Activated CD4-positive, alpha-beta T cell treated with anti-CD3 and anti-CD28 coated beads, Interleukin-2, amount 50 U/mL, for 16 hours (primary cell): ENCODE measurements around the gene HOXA2.

ENCODE experiments used
- DNase-seq: peaks from one replicate; pipeline ENCODE4 v3.0.0-alpha.2; 2020

The HOXA2 gene

DNA sequence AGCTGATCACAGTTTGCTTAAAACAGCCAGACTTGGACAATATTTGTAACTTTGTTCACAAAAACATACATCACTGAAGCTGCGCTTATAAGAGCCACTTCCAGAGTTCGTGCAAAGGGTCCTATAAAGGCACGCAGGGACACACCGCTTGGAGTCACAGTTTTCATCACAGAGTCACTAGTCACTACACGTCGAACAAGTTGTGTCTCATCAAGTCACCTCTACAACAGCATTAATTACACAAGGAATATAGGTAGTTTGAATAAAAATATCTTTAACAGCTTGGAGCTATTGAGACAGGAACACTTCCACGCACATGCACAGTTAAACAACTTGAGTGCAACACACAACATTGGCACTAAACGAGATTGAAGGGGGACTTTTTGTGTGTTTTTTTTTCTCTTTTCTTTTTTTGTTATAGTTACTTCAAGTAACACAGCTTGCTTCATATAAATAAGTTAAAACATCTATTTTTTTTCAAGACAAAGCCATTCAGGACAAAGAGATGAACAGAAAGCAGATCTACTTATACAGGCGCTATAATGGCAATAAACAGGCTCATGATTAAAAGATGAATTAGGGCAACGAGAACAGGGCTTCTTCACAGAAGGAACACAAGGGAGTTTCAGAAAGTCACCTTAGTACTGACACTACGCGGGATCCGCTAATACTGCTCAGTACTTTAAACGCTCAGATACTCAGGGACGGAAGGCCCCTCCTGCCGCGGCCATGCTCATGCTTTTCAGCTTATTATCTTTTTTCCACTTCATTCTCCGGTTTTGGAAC lies 38.8 kb upstream of the HOXA2 start:
- no peak for DNase-seq

DNA sequence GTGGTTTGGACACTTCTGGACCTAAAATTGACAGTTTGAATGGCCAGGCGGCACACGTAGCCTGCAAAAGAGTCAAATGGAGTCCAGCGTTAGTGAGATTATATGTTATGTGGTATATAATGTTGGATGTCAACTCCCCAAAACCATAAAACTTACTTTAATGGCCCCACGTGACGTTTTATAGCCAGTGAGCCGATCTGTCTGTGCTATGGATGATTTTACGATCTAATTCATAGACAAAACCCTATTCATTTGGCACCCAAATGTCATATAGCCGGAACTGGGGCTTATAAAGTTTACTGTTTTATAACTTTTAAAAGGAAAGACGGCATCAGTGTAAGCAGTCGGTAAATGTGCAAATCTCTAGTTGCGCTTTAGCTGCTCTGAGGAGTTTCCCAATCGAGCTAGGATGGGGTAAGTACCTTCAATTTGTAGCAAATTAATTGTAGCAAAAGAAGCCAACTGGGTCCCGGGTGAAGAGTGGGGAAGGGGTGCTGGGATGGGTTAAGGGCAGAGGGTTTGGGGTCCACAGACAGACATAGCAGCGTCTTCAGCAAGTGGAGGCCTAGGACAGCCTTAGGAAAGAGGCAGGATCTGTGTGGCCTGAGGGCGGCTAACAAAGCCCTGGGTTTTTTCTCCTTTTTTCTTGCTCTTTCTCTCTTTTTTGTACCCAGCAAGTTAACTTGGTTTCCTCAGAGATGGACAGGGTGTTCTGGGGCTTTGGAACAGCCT lies 37.8 kb upstream of the HOXA2 start:
- no peak for DNase-seq

DNA sequence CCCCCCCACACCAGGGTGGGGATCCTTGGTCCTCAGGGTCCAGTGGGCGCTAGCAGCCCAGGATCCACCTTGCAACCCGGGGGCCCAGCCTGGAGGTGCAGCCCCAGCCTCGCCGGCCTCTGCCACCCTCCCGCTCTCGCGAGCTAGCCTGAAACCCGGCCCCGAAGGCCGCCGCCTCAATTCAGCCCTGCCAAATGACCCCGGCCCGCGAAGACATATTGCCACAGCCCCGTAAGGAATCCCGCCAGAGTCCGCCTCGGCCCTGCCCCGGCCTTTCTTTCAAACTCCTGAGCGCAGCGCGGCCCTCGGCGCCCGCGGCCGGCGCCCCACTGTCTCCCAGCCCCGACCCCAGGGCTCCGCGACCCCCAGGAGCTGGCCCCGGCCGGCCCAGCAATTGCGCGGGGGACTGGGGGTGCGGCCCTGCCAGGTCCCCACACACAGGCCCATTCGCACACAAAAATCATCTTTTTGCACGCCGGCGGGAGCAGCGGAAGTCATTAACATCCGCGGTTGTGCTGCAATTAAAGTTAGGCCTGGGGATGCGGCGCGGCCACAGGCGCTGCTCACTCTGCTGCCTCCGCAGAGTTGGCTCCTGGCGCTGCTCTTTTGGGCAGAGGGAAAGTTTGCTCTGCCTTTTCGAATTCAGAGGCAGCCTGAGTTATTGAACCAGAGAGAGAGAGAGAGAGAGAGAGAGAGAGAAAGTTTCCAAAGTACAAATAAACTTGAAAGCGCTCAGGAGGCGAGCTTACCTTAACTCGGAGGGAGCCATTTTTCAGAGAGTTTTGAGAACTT lies 37.0 kb upstream of the HOXA2 start:
- DNase-seq = no peak

DNA sequence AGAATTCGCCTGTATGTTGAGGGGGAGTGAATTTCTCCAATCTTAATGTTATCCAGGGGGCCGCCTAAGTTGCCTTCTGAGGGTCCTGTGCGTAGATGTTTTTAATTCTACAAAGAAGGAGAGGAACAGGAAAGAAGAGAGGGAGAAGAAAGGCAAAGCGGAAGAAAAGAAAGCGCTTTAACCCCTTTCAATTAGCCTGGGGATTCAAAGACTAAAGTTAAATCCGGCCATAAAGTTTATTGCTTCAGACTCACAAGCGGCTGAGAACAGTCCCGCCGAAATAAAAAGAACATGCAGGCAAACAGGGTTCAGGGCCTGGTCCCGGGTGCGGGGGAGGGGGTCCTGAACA lies 36.5 kb upstream of the HOXA2 start:
- no peak for DNase-seq

DNA sequence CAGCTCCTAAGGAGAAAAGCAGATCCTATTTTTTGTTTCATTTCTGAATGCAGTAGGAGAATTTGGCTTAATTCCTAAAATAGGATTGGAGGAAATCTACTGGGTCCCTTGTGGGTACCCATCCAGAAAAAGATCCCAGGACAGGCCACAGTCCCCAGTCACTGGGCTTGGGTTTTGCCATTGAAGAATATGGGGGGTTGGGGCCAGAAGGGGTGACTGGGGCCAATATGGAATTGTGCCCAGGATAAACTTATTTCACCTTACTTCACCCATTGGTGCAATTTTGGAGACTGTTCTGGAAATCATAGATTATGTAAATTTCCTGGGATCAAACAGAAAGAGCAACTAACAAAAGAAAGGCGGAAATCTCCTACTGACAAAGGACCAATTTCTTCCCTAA lies 36.0 kb upstream of the HOXA2 start:
- DNase-seq = no peak

DNA sequence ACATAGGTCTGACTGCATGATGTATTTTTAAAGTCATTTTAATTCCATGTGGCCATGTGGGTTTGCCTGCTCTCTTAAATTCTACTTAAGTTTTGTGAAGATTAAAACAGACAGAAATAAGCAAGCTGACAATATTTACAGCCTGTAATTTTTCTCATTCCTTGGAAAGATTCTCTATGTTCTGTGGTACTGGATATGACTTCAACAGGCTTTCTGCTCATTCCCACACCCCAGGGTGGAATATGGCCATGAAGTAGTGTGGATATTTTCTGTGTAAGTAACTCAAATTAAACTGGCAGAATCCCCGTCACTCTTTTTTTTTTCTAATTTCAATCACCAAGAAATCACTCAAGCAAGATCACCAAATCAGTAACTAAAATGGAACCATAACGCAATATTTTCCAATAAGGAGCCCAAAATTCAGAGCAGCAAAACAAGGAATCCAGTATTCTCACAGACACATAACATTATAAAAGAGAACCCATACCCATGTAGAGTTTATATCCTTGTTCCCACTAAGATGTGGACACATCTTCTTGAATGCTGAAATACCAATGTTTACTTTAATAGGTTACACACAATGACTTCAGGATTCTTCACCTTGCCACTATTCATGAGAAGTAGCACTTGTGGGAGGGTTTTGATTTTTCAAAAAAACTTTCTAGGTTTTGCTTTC lies 35.3 kb upstream of the HOXA2 start:
- no peak for DNase-seq

DNA sequence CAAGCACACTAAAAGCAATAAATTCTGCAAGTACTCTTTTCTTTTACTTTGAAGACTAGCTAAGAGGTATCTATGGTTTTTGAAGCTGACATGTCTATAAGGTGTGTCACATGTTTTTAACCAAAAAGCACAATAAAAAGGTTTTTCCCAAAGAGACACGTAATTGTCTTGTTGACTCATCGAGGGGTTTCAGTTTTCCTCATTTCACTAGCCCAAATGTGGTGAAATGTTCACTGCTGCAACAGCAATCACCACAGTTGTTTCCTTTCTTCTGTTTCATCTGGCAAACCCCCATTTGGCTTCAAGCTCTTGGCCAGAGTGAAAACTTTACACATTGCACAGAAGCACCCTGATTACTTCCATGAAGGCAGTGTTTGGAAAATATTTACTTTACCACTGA lies 31.9 kb upstream of the HOXA2 start:
- peak; percentile 84 for DNase-seq

DNA sequence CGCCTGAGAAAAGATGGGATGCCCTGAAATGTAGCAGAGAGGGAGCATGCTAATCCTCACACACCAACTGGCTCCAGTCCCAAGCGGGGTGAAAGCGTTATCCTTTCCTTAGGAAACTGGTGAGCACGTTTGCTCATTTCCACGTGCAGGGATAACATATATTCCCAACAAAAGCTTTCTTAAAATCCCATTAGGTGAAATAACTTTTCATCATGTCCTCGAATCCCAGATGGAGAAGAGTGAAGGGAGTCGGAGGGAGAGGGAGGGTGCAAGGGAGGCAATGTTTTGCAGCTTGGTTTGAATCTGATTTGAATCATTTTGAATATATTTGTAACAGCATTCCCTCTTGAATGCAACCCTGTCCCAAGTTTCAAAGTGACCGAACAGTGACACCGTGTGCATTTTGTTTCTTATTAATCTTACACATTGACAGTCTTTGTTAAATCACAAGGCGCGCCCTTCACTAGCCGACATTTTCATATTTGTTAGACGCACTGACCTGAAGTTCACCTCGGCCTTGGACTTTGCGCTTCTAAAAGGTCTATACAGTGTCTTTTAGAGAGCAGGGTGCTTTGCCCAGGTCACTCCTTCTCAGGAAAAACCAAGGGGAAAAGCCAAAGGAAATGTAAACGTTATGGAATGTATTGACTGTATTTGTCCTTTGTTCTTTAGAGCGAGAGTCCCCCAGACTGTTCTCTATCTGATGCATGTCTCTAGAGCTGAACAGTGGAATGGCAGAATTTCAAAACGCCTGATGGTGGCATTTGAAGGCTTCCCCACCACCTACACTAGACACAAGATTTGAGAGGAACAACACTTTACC lies 31.1 kb upstream of the HOXA2 start:
- DNase-seq = no peak

DNA sequence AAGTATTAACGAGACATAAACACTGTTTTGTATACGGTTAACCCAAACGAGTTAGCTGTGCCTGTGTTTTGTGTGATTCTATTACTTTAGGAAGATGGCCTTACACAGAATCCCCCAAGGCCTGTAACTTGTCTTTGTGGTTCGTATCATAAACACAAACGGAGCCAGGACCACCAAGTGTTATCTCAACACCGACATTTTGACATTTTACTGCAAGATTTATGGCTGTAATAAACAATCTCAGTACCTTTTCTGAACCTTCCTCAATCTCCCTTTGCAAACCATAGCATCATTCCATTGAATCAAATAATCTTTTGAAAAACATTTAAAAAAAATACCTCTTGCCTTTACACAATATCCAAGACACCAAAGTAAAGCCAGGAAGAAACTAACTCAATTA lies 30.5 kb upstream of the HOXA2 start:
- no peak for DNase-seq

DNA sequence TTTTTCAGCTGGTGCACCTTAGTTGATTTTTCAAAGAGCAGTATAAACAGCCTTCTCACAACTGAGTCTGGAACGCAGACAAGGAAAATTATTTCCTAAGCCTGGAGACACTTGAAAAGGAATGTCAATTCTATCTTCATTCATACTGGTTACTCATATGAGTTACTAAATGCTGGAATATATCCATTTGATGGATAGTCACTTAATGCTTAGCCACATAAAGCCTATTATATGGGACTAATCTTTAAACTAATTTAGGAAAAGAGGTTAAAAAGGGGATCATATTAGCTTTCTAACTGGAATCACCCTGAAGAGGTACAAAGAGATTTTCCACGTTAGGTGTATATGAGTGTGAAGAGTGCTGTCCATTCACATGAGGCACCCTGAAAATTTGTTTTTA lies 29.7 kb upstream of the HOXA2 start:
- DNase-seq = no peak

DNA sequence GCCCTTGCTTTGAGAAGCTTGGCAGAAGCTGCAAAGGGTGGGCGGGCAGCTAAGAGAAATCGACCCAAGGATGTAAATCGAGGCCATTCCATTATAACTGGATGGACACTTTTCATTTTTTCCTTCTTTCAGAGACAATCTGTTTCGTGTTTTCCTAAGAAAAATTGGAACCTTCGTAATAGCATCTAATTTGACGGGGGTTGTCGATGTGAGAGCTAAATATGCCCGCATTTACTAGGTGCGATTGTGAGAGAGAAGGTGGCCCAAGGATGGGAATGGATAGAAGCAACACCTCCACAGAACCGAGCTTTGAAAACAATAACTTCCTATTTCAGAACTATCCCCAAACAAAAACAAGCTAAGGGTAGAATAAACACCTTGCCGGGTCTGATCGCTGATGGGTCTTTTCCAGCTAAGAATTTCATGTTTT lies 28.9 kb upstream of the HOXA2 start:
- DNase-seq = no peak

DNA sequence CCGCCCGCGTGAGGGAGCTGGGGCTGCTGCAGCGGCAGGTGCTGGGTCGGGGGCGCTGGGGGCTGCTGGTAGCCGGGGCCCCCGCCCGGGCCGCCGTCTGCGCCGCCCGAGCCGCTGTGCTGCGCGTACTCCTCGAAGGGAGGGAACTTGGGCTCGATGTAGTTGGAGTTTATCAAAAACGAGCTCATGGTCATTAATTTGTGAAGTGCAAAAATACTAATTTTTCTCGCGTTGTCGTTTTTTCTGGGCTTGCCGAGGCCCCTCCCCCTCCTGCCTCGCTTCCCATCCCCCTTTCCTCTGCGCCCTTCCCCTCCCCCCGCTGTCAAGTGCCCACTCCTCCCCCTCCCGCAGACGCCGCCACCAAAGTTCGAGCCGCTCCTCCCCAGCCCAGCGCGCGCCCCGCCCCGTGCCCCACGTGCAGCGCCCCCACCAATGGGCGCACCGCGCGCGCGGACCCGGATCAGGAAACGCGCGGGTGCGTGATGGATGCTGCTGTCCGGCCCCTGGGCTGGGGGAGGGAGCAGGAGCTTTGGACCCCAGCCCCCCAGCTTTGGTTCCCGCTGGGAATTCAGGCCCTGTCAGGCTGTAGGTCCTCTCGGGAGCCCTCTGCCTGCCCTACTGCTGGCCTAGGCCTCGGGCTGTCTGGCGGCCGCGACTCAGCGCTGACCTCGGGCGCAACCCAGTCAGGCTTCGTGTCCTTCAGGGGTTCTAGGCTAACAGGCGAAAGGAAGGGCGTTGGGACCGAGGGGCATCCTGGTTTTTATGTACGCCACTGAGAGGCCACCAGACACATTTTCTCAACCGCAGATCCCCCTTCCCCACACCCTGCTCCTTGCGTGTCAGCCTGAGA lies 28.3 kb upstream of the HOXA2 start, which contains the start of gene HOXA4:
Gene HOXA4 (minus strand): TSS at position 218 of the 850 bp plus-strand sequence. CDS start 24 bp downstream, at position 194.
- DNase-seq = peak; percentile 70

DNA sequence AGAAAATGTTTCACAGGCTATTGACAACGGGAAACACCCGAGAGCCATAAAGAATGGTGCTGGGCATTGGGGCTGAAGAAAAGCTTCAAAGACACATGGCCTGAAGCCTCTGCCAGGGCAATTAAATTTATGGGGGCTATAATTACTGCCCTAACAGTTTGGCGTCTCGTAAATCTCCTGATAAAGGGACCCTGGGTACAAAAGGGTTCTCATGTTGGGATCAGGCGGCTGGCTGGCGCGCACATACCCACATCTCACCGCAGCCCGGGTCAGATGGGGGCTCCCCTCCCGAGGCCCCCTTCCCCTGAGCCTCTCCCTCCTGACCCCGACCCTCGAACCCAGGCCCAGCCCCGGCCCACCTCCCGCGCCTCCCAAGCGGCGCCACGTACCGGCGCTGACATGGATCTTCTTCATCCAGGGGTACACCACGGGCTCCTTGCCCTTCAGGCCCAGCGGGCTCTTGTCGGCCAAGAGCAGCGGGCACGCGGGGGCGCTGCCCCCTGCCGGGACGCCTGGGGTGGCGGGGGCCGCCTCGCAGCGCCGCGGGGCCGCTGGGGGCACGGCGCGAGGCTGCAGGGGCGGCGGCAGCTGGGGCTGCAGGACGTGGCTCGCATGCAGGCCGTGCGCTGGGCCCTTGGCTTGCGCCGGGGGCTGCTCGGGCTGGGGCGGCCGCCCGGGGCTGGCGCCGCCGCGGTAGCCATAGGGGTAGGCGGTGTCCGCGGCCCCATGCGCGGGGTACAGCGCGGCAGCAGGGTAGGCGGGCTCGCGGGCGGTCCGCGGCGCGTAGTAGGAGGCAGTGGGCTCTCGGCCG lies 27.5 kb upstream of the HOXA2 start:
- no peak for DNase-seq

DNA sequence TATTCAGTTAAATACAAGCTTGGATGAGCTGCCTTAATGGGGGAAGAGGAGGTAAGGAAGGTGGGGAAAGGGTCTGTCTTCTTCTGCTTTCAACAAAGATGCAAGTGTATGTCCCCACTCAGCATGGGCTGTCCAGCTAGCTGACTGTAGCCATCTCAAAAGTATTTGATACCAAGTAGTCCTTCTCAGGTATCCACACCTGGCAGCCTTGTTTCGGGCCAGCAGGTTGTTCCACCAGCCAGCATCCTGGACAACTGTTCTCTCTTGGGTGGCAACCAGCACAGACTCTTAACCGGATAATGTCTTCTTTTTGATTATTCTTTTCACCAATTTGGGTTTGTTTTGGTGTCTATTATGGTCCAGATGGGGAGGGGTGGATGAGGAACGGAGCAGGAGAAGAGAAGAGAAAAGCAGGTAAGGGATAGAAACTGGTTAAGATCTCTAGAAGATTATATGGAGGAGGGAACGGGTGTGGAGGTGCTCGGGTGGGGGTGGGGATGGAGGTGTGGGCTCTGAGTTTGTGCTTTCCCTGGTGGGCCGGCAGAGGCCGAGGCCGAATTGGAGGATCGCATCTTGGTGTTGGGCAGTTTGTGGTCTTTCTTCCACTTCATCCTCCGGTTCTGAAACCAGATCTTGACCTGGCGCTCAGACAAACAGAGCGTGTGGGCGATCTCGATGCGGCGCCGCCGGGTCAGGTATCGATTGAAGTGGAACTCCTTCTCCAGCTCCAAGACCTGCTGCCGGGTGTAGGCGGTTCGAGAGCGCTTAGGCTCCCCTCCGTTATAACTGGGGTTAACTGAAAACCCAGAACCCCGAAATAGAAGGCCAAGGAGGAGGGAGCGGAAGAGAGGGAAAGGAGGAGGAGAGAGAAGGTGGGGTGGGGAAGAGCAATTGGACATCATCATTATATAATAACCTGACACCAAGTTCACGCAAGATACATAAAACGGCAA lies 26.6 kb upstream of the HOXA2 start:
- no peak for DNase-seq

DNA sequence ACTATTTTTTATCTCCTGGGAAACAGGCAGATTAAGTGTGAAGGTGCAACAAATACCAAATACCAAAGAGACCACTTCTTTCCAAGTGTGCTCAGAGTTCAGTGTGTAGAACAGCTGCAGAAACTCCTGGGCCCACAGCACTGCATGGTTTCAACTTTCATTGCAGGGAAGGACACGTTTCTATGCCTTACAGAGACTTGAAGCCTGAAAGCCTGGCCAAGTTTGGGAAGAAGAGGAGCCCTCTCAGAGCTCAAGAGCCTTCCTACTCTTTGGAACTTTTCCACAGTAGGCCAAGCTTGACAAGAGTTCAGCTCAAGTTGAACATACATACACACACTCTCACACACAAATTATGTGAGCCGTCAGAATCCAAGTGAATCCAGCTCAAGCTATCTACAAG lies 25.6 kb upstream of the HOXA2 start:
- DNase-seq = no peak

DNA sequence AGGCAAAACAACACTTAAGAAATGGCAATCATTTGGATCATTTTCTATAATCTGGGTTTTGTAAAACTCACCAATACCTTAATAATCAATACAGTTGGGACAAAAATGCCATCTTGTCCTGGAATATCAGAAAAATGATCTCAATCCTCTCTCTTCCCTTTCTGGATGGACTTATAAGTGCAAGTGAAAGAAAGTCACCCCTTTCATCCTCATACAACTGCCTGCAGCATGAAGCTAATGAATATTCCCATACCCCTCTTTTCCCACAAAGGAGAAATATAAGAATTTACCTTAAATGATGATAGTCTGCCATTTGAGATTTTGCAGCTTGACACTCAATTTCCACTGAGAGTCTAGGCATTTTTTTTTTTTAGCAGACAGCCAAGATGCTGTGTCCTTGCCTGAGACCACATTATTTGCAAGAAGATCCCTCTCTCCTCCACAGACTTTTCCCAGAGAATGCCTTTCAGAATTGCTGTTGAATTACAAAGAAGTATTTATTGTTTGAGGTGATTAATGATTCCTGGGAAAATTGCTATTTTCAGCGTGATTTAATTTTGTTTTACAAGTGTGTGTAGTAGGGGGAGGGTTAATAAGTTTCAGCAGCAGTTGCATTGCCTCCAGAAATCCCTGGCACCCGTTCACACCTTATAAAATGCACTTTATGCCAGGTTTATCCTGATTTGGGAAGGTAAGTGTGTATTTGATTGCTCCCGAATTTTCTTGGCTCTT lies 24.3 kb upstream of the HOXA2 start:
- no peak for DNase-seq

DNA sequence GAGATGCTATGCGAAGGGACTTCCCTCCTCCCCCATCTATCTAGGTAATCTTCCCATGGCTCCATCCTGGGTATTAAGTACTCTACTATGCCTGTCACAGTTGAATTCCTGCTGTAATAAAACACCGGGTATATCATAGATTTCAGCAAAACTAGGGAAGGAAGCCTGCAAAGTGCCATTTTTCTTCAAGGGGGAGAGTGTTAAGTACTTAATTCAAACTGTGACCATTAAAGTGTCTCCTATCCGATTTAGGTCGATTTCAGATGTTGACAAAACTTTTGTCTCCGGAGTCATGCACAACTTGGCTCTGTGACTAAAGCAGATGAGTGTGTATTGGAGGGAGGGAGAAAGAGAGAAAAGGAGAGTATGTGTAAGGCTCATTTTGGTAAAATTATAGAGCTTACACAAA lies 23.5 kb upstream of the HOXA2 start:
- DNase-seq = no peak
